DMS79 (cell line): ENCODE data around the gene UNKL.
"Not testable (repeated sequence)": the region's sequence is repeated elsewhere in the genome, so short reads cannot be mapped to it uniquely, and the experiment has no call there.

Experiments used
- DNase-seq: peaks from one replicate; lab custom pipeline; 2025; lab: John Stamatoyannopoulos, UW

UNKL gene

DNA sequence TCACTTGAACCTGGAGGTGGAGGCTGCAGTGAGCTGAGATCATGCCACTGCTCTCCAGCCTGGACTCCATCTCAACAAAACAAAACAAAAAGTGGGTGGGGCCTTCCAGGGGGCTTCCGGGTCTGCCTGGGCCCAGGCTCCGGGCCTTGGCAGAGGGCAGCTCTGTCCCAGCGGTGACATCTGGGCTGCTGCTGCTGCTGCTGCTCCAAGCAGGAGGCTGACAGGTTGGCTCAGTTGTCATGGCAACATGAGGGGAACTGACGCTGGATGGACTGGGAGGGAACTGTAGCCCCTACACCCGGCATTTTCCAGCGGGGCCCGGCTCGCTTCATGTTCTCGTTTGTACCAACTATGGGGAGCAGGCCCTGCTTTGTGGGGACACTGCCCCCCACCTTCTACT is 77.0 kb downstream of the UNKL start:
- no peak for DNase-seq

DNA sequence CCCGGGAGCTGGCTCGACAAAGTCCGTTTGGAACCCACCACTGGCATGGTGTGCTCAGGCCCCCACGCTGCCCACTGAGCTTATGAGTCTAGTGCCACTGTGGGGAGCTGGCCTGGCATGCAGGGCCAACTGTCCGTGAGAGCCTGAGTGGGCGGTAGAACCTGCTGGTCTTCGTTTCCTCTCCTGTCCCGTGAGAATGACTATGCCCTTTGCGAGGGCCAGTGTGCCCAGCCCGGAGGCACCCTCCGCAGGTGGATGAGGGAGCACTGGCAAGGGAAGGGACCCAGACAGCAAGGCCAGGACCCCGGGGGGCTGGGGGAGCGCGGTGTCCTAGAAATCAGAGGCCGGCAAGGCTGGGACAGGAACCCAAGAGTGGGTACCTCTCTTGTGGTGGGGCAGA is 77.9 kb downstream of the UNKL start:
- no peak for DNase-seq

DNA sequence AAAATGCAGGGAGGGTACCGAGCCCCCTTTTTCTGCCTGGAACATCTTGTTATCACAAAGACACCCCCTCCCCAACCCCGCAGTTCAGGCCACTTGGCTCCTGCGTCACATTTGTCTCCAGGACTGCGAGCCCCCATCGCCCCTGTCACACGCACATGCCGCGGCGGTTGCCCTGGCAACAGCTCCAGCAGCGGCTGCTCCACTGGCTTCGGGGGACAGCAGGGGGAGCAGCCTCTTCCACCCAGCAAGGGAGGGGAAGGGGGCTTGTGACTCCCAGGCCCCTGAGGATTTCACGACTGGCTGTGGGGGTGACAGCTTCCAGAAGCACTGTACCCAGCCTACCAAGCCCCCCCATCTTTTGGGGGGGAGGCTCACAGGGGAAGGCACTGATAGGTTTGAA is 78.5 kb downstream of the UNKL start:
- peak; percentile 11 for DNase-seq

DNA sequence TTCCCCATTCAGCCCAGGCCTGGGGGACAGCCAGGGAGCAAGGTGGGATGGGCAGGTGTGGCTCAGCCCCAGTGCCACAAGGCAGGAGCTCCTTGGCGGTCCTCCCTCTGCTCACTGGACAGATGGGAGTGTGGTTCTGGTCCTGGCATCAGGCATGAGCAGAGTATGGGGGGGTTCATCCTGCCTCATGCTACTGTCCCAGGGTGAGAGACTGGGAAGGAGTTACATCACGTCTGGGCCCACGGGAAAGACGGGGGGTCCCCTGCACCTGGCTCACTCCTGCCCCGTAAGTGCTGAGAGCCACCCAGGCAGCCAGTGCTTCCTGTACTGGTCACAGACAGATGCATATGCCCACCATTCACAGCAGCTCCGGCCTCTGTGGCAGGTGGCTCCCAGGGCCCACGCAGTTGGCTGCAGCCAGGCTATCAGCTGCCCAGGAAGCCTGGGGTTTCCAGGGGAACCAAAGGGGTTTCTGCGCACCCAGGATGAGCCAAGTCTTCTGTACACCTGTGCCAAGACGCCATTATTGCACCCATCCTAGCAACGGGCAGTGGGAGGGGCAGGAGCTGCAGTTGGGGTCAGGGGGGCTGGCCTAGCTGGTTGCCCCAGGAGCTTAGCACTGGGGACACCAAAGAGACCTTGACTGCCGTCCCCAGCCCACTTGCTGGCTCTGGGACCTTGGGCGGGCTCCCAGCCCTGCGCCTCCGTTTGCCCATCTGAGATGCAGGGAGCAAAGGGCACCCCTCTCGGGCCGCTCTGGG is 79.1 kb downstream of the UNKL start:
- no peak for DNase-seq

DNA sequence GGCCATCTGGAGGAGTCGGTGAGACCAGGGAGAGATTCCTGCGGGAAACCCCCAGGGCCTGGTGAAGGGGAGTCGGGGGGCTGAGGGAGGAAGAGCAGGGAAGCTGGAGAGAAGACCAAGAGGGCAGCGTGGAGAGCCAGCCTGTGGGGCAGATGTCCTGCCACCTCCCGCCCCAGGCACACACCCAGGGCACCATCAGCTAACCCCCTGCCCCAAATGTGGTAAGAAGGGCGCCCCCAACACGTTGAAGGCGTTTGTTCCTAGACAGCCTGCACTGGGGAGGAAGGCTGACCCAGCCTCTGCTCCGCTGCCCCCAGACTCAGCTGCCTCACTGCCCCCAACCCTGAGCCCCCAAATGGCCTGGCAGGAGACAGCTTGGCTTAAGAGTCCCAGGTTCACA is 79.8 kb downstream of the UNKL start:
- no peak for DNase-seq

- no peak for DNase-seq
These were observed 80.4 kb downstream of the UNKL start for GRCh38 chr16:1333854-1334700.

DNA sequence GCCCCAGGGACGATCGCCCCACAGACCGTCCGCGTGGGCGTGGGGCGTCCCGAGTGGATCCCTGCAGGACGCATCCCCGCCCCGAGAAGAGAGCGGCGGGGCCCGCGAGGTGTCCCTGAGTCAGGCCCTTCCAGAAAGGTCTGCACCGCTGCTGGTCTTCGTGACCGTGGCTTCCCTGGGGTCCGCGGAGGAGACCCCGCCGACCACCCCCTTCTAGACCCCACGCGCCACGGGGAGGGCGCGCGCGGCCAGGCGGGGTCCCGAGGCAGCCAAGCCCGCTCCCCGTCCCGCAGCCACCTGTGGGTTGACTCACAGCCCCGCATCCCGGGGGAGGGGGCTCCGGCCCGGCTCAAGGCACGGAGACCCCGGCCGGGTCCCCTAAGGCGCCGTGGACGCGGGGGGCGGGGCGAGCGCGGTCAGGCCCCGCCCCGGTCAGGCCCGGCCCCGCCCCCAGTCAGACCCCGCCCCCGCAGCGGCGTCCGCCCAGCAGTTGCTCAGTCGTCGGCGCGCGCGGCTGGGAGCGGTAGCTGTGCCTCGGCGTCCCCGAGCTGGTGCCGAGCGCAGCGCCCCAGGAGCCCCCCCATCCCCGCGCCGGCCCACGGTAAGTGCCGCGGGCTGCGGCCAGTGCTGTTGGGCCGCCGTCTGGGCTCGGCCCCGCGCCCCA is 81.2 kb downstream of the UNKL start, which contains the start of gene BAIAP3:
BAIAP3 (plus strand) TSS at position 497 of the 664 bp plus-strand sequence. CDS start 4,905 bp downstream, outside the sequence.
- no peak for DNase-seq

- no peak for DNase-seq
These were observed 81.8 kb downstream of the UNKL start for GRCh38 chr16:1332618-1333148.

- DNase-seq = peak; percentile 15
These were observed 82.5 kb downstream of the UNKL start for GRCh38 chr16:1331712-1332617.

- no peak for DNase-seq
These were observed 83.4 kb downstream of the UNKL start for GRCh38 chr16:1330931-1331711.

GRCh38 chr16:1330260-1330914 is 84.1 kb downstream of the UNKL start:
- no peak for DNase-seq

GRCh38 chr16:1328961-1329360 is 85.5 kb downstream of the UNKL start:
- not testable (repeated sequence) for DNase-seq

- not testable (repeated sequence) for DNase-seq
These were observed 86.4 kb downstream of the UNKL start for GRCh38 chr16:1328136-1328535.

- no peak for DNase-seq
These were observed 86.9 kb downstream of the UNKL start for GRCh38 chr16:1327619-1327947.

GRCh38 chr16:1326946-1327618 is 87.4 kb downstream of the UNKL start:
- no peak for DNase-seq

- no peak for DNase-seq
These were observed 88.1 kb downstream of the UNKL start for GRCh38 chr16:1326391-1326790.

DNA sequence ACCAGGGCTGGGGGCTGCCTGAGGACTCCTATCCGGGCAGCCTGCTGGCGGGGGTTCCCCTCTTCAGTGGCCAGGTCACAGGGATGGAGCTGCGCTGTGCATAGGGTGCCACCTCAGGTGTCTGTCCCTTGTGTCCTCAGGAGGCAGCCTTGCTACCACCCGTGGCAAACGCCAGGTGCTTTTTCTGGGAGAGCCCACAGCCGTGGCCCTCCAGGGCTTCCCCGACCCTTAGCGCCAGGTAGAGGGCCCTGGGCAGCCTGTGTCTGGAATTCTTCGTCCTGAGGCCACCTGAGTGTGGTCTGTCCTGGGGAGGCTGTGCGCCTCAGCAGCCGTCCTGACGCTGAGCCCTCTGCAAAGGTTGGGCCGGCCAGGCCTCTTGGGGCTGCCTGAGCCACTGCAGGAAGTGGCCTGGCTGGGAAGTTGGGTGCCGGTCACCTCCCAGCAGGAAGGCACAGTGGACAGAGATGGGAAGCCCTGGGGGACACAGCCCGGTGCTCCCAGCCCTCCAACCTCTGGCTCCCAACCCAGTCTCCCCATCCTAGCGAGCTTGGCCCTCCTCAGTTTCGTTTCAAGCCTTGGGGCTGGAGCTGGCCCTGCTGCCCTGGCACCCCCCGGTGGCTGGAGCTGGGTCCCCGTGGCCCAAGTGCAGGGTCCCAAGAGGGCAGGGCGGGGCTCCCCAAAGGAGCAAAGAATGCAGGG is 88.7 kb downstream of the UNKL start:
- no peak for DNase-seq

DNA sequence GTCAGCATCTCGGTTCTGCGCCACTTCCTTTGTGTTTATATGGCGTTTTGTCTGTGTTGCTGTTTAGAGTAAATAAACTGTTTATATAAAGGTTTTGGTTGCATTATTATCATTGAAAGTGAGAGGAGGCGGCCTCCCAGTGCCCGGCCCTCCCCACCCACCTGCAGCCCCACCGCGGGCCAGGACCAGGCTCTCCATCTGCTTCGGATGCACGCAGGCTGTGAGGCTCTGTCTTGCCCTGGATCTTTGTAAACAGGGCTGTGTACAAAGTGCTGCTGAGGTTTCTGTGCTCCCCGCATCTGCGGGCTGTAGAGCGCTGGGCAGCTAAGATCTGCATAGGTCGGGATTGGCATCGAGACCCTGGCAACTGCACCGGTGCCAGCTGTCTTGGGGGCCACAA is 89.2 kb downstream of the UNKL start:
- DNase-seq = no peak

GRCh38 chr16:1324286-1324826 is 90.1 kb downstream of the UNKL start:
- no peak for DNase-seq
